ENCODE data around the gene LRRC37A3.
"Not testable (repeated sequence)": the region's sequence is repeated elsewhere in the genome, so short reads cannot be mapped to it uniquely, and the experiment has no call there.

Gene LRRC37A3

GRCh38 chr17:64834060-64834459, 85.2 kb downstream of the LRRC37A3 start:
- DNase-seq (ENCODE audit: low read depth in 2 of 2) = not testable (repeated sequence)

- not testable (repeated sequence) for DNase-seq (ENCODE audit: low read depth in 2 of 2)
Measured at GRCh38 chr17:64830631-64831040, 88.6 kb downstream of the LRRC37A3 start.

DNA sequence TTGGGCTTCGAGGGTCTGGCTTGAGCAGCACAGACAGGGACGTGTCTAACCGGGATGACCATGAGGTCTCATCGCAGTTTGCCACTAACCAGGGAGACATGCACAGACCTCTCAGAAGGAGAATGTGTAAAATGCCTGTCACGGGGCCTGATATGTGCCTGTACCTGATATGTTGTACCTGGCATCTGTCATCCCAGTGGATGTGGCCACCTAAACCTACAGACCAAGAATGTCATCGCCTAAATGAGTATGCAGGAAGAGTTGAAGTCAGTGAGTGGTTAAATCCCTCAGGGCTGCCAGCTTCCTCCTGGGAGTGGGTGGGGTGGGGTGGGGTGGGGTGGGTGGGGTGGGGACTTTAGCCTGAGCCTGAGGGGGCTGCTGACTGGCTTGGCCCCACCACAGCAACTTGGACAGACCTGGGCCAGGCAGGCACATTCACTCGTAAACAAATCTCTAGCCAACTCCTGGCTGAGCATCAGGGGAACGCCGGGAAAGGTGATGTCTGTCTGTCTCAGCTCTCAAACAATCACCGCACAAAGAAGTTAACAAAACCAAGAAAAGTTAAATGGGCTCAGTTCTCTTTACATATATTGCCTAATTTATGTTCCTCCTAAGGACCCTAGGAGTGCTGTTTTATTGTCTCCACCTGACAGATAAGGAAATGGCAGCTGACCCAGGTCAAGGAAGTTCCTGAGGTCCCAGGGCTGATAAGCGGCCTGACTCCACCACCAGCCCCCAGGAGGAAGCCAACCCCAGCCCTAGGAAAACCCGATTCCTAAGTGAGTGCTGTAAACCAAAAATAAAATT, 89.3 kb downstream of the LRRC37A3 start:
- DNase-seq (ENCODE audit: low read depth in 2 of 2) = not testable (repeated sequence)

- not testable (repeated sequence) for DNase-seq (ENCODE audit: low read depth in 2 of 2)
Measured at GRCh38 chr17:64829068-64829467, 90.2 kb downstream of the LRRC37A3 start.

DNA sequence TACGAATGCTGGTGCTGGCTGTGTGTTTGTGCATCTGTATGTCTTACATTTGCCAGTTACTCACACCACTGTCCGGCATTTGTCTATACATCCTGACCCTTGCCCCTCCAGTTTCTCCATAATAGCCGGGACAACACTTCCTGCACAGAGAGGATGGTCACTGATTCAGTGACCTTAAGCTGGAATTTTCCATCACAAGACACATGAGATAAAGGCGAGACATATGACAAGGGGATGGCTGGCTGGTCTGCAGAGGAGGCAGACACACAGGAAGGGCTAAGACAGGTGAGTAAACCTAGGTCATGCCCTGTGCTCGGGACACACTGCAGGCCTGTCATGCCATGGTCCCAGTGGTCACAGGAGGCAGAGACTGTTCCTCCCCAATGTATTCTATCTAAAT, 100.4 kb downstream of the LRRC37A3 start:
- DNase-seq (ENCODE audit: low read depth in 2 of 2) = not testable (repeated sequence)

DNA sequence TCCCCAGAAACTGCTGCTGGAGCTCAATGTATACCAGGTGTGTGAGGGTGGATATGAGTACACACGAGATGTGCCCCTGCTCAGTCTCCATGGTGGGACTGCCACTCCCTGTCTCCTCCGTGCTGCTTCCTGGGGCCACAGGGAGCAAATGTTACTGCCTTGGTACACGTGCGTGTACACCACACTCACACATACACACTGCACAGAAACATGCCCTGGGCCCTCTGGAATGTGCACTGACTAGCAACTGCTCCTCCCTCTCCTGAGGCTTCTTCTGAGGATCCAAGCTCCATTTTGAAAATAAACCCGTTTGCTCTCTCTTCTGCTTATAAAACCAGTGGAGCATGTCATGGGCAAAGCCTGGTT, 103.5 kb downstream of the LRRC37A3 start:
- not testable (repeated sequence) for DNase-seq (ENCODE audit: low read depth in 2 of 2)

GRCh38 chr17:64814993-64815832, 104.1 kb downstream of the LRRC37A3 start:
- DNase-seq (ENCODE audit: low read depth in 2 of 2) = not testable (repeated sequence)

DNA sequence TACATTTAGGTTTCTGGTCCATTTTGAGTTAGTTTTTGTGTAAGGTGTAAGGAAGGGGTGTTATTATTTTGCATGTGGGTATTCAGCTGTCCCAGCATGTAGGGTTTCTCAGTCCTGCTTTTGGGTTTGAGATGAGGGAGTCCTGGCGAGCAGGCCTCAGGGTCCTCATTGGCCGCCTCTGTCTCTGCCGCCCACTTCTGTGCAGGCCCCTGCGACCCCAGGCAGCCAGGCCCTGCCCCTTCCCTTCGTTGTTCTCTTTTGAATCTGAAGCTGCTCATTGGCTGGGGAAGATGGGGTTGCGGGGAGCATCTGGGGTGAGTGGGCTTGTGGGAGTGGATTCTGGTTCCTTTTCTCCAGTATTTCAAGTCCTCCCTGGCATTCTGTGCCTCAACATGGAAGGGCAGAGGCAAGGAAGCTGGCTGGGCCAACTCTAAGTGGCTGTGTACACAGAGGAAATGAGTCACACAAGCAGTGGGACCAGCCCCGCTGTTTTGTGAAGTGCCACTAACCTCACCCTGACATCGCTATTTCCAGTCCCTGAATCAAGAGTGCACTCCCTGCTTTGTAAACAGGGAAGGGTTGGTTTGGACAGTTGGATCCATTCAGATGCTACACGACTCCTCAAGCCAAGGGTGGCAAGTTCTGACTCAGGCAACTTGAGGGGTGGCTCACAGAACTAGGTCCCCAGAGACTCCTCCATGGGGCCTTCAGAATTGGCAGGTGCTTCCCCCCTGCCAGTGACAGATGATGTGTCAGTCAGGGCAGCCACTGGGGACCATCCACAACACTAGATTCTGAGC, 110.9 kb downstream of the LRRC37A3 start:
- peak in 1 of 2 donors; percentile 7 for DNase-seq (ENCODE audit: low read depth in 2 of 2)

Measured in stimulated activated CD4-positive, alpha-beta T cell treated with anti-CD3 and anti-CD28 coated beads, Interleukin-1b, Interleukin-23, amount 100 ng/mL, for 1 hour (primary cell).